ENCODE data around the gene FYB1.
"Not testable (repeated sequence)": the region's sequence is repeated elsewhere in the genome, so short reads cannot be mapped to it uniquely, and the experiment has no call there.

FYB1 gene

DNA sequence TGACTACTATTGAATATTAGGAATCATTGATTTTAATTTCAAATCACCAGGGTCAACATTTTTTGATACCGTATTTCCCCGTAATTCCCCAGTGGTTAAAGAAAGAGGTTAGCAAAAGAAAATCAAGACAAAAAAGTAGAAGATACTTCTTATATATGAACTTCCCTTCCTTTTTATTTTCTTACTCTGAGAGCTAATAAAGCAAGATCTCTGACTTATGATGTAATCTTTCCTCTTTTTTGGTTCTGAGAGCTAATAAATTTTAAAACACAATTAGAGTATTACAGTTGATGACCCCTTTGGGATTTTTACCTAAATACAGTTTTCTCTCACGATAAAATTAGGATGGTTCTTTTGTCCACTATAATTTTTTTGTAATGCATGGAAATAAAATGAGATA, 9.2 kb upstream of the FYB1 start (continued):
- TF ChIP-seq OSR1 (CRISPR knock-in tag; IDR thresholded peaks at IDR 0.05) = no peak
- no peak for TF ChIP-seq CSDC2 (CRISPR knock-in tag; IDR thresholded peaks at IDR 0.05)
- no peak for TF ChIP-seq SNAI2 (CRISPR knock-in tag; IDR thresholded peaks at IDR 0.05)
- TF ChIP-seq, protein P1, sequence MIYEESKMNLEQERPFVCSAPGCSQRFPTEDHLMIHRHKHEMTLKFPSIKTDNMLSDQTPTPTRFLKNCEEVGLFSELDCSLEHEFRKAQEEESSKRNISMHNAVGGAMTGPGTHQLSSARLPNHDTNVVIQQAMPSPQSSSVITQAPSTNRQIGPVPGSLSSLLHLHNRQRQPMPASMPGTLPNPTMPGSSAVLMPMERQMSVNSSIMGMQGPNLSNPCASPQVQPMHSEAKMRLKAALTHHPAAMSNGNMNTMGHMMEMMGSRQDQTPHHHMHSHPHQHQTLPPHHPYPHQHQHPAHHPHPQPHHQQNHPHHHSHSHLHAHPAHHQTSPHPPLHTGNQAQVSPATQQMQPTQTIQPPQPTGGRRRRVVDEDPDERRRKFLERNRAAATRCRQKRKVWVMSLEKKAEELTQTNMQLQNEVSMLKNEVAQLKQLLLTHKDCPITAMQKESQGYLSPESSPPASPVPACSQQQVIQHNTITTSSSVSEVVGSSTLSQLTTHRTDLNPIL (CRISPR knock-in tag; IDR thresholded peaks at IDR 0.05; ENCODE audit: low read depth) = no peak
- TF ChIP-seq BACH2 (CRISPR knock-in tag; IDR thresholded peaks at IDR 0.05; ENCODE audit: borderline replicate concordance) = no peak
- TF ChIP-seq ZC3H10 (CRISPR knock-in tag; IDR thresholded peaks at IDR 0.05) = no peak
- TF ChIP-seq ZNF565 (CRISPR knock-in tag; conservative IDR thresholded peaks at IDR 0.05; ENCODE audit: low read depth) = no peak

DNA sequence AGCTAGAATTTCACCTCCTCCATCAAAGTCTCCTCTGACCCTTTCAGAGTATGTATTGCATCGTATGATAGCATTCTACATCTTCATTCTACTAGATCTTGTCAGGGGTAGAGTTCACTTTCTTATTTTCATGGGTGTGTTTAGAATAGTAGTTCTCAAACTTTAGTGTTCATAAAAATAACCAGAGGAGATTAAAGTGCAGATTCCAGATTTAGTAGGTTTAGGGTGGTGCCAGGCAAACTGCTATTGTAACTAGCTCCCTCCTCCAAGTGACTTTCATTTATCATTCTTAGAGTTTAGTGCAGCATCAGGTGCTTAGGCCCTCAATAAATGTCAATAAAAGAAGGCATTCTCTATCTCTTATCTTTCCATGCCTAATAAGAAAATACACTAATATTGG, 7.2 kb upstream of the FYB1 start:
- ATAC-seq = no peak

DNA sequence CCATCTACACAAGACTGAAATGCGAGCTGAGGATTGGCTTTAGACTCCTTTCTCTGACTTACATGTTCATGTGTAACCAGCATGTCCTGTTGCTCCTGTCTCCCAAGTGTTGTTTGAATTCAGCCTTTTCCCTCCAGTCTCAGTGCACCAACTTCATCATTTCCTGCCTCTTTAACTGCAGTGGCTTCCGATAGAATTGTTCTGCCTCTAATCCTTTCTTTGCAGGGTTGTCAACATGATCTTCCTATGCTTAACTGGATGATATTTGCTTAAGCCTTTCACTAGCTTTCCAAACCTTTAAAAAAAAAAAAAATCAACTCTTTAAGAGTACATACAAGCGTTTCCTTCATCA, 6.7 kb upstream of the FYB1 start:
- no peak for TF ChIP-seq CSDC2 (CRISPR knock-in tag; IDR thresholded peaks at IDR 0.05)
- TF ChIP-seq ARNTL (CRISPR knock-in tag; IDR thresholded peaks at IDR 0.05; ENCODE audit: borderline replicate concordance, low read depth) = no peak
- TF ChIP-seq TOX (CRISPR knock-in tag; IDR thresholded peaks at IDR 0.05; ENCODE audit: borderline replicate concordance) = no peak
- TF ChIP-seq GLIS3 (CRISPR knock-in tag; IDR thresholded peaks at IDR 0.05) = no peak
- ATAC-seq = no peak

More for the DNA sequence above, 7.2 kb upstream of the FYB1 start:
- TF ChIP-seq ZNF565 (CRISPR knock-in tag; conservative IDR thresholded peaks at IDR 0.05; ENCODE audit: low read depth) (no peak), ZFP3 (CRISPR knock-in tag; IDR thresholded peaks at IDR 0.05) (no peak)
- TF ChIP-seq, protein P2, sequence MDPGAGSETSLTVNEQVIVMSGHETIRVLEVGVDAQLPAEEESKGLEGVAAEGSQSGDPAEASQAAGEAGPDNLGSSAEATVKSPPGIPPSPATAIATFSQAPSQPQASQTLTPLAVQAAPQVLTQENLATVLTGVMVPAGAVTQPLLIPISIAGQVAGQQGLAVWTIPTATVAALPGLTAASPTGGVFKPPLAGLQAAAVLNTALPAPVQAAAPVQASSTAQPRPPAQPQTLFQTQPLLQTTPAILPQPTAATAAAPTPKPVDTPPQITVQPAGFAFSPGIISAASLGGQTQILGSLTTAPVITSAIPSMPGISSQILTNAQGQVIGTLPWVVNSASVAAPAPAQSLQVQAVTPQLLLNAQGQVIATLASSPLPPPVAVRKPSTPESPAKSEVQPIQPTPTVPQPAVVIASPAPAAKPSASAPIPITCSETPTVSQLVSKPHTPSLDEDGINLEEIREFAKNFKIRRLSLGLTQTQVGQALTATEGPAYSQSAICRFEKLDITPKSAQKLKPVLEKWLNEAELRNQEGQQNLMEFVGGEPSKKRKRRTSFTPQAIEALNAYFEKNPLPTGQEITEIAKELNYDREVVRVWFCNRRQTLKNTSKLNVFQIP (CRISPR knock-in tag; IDR thresholded peaks at IDR 0.05; ENCODE audit: borderline replicate concordance, low read depth) = no peak

DNA sequence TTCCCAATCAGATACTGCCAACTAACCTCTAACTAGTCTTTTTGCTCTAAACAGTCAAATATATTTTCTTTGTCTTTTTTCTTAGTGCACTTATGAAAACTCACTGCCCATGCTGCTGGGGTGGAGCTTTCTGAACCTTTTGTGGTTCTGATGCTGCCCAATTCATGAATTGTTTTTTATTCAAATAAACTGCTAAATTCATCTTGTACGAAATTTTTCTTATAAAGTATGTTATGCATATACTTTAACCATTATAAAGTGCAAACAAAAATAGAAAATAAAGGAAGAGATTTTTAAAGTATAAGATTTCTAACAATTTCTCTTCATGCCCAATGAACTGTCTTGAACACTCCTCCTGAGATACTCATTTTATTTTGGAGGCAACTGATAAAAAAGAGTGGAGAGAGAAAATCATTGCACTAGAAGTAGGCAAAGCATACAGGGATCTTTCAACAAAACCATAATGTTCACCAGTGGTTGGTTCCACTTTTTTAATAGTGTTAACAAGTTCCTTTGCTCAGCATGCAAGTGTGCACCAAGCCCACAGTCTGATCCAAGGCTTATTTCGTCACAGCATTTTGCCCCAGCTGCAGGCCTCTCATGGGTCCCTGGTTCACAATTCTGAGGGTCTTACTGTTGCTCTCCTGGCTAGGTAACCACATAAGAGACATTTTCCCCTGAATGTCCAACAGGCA, 6.2 kb upstream of the FYB1 start:
- no peak for TF ChIP-seq ZNF565 (CRISPR knock-in tag; conservative IDR thresholded peaks at IDR 0.05; ENCODE audit: low read depth)
- TF ChIP-seq CSDC2 (CRISPR knock-in tag; IDR thresholded peaks at IDR 0.05) = no peak
- no peak for TF ChIP-seq ZC3H10 (CRISPR knock-in tag; IDR thresholded peaks at IDR 0.05)
- no peak for ATAC-seq

DNA sequence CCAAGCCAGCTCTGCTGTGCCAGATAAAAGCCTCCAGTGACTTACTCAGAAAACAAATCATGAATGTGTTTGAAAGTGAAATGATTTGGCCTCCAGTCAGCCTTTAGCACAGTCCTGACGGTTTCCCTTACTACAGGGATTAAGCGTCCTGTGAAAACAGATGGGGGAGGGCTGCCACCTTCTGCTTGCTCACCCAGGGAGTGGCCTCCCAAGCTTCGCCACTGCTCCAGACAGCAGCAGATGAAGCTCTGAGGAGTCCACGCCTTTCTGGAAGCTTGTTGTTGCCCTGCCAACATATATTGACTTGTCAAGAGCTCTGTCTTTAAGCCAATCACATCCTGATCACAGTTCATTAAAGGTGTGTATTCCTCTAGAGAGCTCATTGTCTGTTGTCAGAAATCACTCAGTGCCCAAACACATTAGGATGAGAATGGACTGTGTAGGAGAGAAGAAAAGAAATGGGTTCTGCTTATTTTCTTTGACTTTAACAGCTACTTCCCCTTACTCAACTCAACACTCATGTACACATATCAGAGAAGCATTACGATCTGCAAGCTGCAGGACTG, 4.9 kb upstream of the FYB1 start:
- ATAC-seq = no peak
- TF ChIP-seq OSR1 (CRISPR knock-in tag; IDR thresholded peaks at IDR 0.05) = no peak
- no peak for TF ChIP-seq ZFP30 (CRISPR knock-in tag; IDR thresholded peaks at IDR 0.05)
- no peak for TF ChIP-seq SNAI2 (CRISPR knock-in tag; IDR thresholded peaks at IDR 0.05)
- TF ChIP-seq, protein P3, sequence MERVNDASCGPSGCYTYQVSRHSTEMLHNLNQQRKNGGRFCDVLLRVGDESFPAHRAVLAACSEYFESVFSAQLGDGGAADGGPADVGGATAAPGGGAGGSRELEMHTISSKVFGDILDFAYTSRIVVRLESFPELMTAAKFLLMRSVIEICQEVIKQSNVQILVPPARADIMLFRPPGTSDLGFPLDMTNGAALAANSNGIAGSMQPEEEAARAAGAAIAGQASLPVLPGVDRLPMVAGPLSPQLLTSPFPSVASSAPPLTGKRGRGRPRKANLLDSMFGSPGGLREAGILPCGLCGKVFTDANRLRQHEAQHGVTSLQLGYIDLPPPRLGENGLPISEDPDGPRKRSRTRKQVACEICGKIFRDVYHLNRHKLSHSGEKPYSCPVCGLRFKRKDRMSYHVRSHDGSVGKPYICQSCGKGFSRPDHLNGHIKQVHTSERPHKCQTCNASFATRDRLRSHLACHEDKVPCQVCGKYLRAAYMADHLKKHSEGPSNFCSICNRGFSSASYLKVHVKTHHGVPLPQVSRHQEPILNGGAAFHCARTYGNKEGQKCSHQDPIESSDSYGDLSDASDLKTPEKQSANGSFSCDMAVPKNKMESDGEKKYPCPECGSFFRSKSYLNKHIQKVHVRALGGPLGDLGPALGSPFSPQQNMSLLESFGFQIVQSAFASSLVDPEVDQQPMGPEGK (CRISPR knock-in tag; IDR thresholded peaks at IDR 0.05; ENCODE audit: borderline replicate concordance) = no peak
- no peak for TF ChIP-seq TOX (CRISPR knock-in tag; IDR thresholded peaks at IDR 0.05; ENCODE audit: borderline replicate concordance)
- TF ChIP-seq, protein P2 (CRISPR knock-in tag; IDR thresholded peaks at IDR 0.05; ENCODE audit: borderline replicate concordance, low read depth) = no peak

DNA sequence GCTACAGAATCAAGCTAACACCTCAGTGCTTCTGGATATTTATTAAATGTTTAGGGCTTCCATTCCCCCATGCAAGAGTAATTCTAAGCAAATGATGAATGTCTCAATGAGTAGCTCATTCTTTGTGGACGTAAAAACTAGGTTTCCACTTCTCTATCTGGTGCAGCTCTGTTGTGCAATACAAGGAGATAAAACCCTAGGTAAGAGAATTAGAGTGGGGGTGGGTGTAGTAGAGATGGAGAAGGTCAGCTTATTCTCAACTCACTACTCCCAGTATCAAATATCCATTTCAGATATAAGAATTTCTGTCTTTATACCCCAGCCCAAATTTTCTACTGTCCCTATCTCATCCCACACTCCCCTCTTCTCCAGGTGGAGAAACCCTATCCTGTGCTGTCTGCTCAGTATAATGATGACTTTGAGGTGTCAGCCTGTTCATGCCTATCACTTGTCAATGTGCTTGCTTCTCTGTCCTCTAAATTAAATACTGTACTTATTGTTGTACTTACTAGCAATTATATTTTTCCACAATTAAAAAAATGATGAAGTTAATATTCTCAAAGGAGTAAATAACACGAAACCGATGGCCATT, 4.3 kb upstream of the FYB1 start:
- no peak for TF ChIP-seq ISL1 (CRISPR knock-in tag; IDR thresholded peaks at IDR 0.05)
- TF ChIP-seq, protein P1 (CRISPR knock-in tag; IDR thresholded peaks at IDR 0.05; ENCODE audit: low read depth) = no peak
- ATAC-seq = no peak

DNA sequence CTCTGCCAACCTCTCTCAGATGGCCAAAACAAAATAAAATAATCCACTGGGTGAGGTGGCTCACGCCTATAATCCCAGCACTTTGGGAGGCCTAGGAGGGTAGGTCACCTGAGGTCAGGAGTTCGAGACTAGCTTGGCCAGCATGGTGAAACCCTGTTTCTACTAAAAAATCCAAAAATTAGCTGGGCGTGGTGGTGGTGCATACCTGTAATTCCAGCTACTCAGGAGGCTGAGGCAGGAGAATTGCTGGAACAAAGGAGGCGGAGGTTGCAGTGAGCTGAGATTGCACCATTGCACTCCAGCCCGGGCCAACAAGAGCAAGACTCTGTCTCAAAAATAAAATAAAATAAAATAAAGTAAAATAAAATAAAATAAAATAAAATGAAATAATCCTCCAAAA, 2.3 kb upstream of the FYB1 start:
- not testable (repeated sequence) for ATAC-seq
